ENCODE measurements around the gene PSMB10. TPM values are rescaled to one million over a fixed set of nuclear protein-coding genes. Genes with fewer than 3 reads are reported as not detected.

The PSMB10 gene
- total RNA-seq, 1 experiment from 2014 or later = 24.5 TPM

DNA sequence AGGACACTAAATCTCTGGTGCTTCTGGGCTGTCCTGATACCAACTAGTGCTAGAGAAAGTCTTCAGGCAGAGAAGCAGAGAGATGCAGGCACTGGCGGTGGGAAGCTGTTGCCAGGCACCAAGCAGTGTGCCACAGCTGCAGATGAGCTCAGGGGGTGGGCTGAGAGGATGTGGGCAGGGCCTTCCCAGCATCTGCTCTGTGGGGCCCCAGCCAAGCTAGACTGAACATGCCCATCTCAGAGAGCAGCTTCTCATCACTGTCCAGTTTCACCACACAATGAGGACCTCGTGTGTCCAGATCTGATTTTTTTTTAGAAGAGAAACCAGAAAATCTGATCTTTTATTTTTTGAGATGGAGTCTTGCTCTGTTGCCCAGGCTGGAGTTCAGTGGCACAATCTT lies 26.5 kb downstream of the PSMB10 start:
- H3K27me3 ChIP-seq (ENCODE audit: insufficient read depth, low read length) = no peaks in the 10 kb centered on the region
- no peak overlapping the region for H4K8ac ChIP-seq (replicated peaks; ENCODE audit: insufficient read length, low read depth, low read length)
- H3K27me3 Mint-ChIP-seq (ENCODE audit: low read depth) = no peaks in the 10 kb centered on the region; the same call in 1 of the 2 replicates
- no peaks in the 10 kb centered on the region for H3K23me2 ChIP-seq (ENCODE audit: insufficient read length, low read depth, low read length, poor library complexity, severe bottlenecking)
- H3K4me3 Mint-ChIP-seq = no peak overlapping the region; a peak in 1 of 5 replicates
- no peaks in the 10 kb centered on the region for H3K79me1 ChIP-seq (ENCODE audit: insufficient read depth, low read depth, low read length, poor library complexity, severe bottlenecking)
- H2BK15ac ChIP-seq (ENCODE audit: low read depth, low read length) = no peak overlapping the region
- no peak overlapping the region for H2BK20ac ChIP-seq (ENCODE audit: low read depth, low read length, poor library complexity, severe bottlenecking)
- no peak overlapping the region for H3K4ac ChIP-seq (ENCODE audit: low read depth, low read length)
- no peak overlapping the region for H2BK5ac ChIP-seq (ENCODE audit: insufficient read length, low read length)
- no peak overlapping the region for H3T11ph ChIP-seq (ENCODE audit: low read length)
- no peak overlapping the region for H2BK120ac ChIP-seq (ENCODE audit: low read depth, low read length, poor library complexity, severe bottlenecking)
- no peak overlapping the region for H3K18ac ChIP-seq (ENCODE audit: insufficient read length, low read depth, low read length)
- H3K56ac ChIP-seq (ENCODE audit: insufficient read length, low read depth, low read length) = no peak overlapping the region
- no CpG with 5 or more reads among the region's 2 CpGs for WGBS (ENCODE audit: extremely low coverage, insufficient read length, low lambda C conversion rate)
- H3K4me1 Mint-ChIP-seq = peaks cover 7 to 10% of the 10 kb centered on the region in 2 experiments
- no peak overlapping the region for H3K4me2 ChIP-seq (ENCODE audit: insufficient read depth, insufficient read length, low read length)
- H3K4me1 ChIP-seq (ENCODE audit: insufficient read depth, low read length) = peaks cover 5% of the 10 kb centered on the region; the same call in 1 of the 2 replicates
- no peak overlapping the region for H3K14ac ChIP-seq (ENCODE audit: insufficient read depth, low read length)
- H3K9me3 ChIP-seq (ENCODE audit: control insufficient read depth, low read depth, low read length) = no peaks in the 10 kb centered on the region
- no peak overlapping the region for H2AFZ ChIP-seq (ENCODE audit: low read length)
- H2BK12ac ChIP-seq (ENCODE audit: insufficient read length, low read depth, low read length) = no peak overlapping the region
- H2AK5ac ChIP-seq (ENCODE audit: insufficient read length, low read length) = no peak overlapping the region
- H3K9me3 Mint-ChIP-seq = no peaks in the 10 kb centered on the region
- no peaks in the 10 kb centered on the region for H3K79me2 ChIP-seq (ENCODE audit: insufficient read depth, low read length)
- H3K27ac ChIP-seq (ENCODE audit: insufficient read length, low read depth, low read length) = no peak overlapping the region
- no peaks in the 10 kb centered on the region for H4K20me1 ChIP-seq (ENCODE audit: control insufficient read depth, insufficient read depth, insufficient read length)
- H3K27ac Mint-ChIP-seq = no peak overlapping the region
- peaks cover 8 to 36% (median 19%) of the 10 kb centered on the region in 3 experiments; a peak in 6 of 7 replicates for H3K36me3 Mint-ChIP-seq (ENCODE audit: insufficient read depth in 1 of 3, low read depth in 3 of 3)
- H4K5ac ChIP-seq (ENCODE audit: insufficient read length, low read depth, low read length) = no peak overlapping the region
- H4K91ac ChIP-seq (ENCODE audit: insufficient read length, low read depth, low read length) = no peak overlapping the region
- DNase-seq = no peak
- TF ChIP-seq, protein P1, sequence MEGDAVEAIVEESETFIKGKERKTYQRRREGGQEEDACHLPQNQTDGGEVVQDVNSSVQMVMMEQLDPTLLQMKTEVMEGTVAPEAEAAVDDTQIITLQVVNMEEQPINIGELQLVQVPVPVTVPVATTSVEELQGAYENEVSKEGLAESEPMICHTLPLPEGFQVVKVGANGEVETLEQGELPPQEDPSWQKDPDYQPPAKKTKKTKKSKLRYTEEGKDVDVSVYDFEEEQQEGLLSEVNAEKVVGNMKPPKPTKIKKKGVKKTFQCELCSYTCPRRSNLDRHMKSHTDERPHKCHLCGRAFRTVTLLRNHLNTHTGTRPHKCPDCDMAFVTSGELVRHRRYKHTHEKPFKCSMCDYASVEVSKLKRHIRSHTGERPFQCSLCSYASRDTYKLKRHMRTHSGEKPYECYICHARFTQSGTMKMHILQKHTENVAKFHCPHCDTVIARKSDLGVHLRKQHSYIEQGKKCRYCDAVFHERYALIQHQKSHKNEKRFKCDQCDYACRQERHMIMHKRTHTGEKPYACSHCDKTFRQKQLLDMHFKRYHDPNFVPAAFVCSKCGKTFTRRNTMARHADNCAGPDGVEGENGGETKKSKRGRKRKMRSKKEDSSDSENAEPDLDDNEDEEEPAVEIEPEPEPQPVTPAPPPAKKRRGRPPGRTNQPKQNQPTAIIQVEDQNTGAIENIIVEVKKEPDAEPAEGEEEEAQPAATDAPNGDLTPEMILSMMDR (conservative IDR thresholded peaks at IDR 0.05) = no peak
- H3K9ac ChIP-seq (ENCODE audit: extremely low read depth, insufficient read length, low read length) = no peak overlapping the region
- no peak overlapping the region for H3K23ac ChIP-seq (ENCODE audit: insufficient read length, low read depth, low read length)
